HG03280 (cell line): Measurements from ENCODE around the gene GPNMB.

Experiments
- ATAC-seq: cut with Tn5 transposase; IDR thresholded peaks from one replicate; pipeline ENCODE4 v1.9.1; 2021; ENCODE audit warnings: mild to moderate bottlenecking, moderate library complexity; ENCODE audit not compliant: unreplicated experiment

Gene GPNMB

GRCh38 chr7:23268167-23268566 is 21.6 kb downstream of the GPNMB start:
- ATAC-seq = no peak

- no peak for ATAC-seq
Measured at GRCh38 chr7:23268746-23269145, 22.2 kb downstream of the GPNMB start.

- no peak for ATAC-seq
Measured at GRCh38 chr7:23272275-23272674, 25.7 kb downstream of the GPNMB start.

GRCh38 chr7:23273141-23273599 is 26.6 kb downstream of the GPNMB start:
- peak; percentile 93 for ATAC-seq

GRCh38 chr7:23275912-23276311 is 29.3 kb downstream of the GPNMB start:
- no peak for ATAC-seq

GRCh38 chr7:23276376-23276775 is 29.8 kb downstream of the GPNMB start:
- no peak for ATAC-seq

- no peak for ATAC-seq
Measured at GRCh38 chr7:23276947-23277346, 30.4 kb downstream of the GPNMB start.

- peak; percentile 41 for ATAC-seq
Measured at GRCh38 chr7:23277359-23277989, 30.9 kb downstream of the GPNMB start.

- no peak for ATAC-seq
Measured at GRCh38 chr7:23279819-23280525, 33.4 kb downstream of the GPNMB start.

GRCh38 chr7:23283086-23283485 is 36.5 kb downstream of the GPNMB start:
- ATAC-seq = no peak

GRCh38 chr7:23284871-23285270 is 38.3 kb downstream of the GPNMB start:
- no peak for ATAC-seq

- ATAC-seq = no peak
Measured at GRCh38 chr7:23285657-23286646, 39.4 kb downstream of the GPNMB start.

GRCh38 chr7:23287612-23288011 is 41.0 kb downstream of the GPNMB start:
- ATAC-seq = no peak

GRCh38 chr7:23290993-23291392 is 44.4 kb downstream of the GPNMB start:
- ATAC-seq = no peak

GRCh38 chr7:23291957-23292560 is 45.5 kb downstream of the GPNMB start:
- no peak for ATAC-seq

GRCh38 chr7:23292623-23293022 is 46.0 kb downstream of the GPNMB start:
- ATAC-seq = no peak

GRCh38 chr7:23293500-23294073 is 47.0 kb downstream of the GPNMB start:
- ATAC-seq = no peak

- no peak for ATAC-seq
Measured at GRCh38 chr7:23294549-23295400, 48.2 kb downstream of the GPNMB start.

GRCh38 chr7:23295401-23295697 is 48.8 kb downstream of the GPNMB start:
- no peak for ATAC-seq
